Endothelial cell (in vitro differentiated cells): ENCODE data around the gene SSB. TPM values are rescaled to one million over a fixed set of nuclear protein-coding genes. Genes with fewer than 3 reads are reported as not detected.
"Not testable (repeated sequence)": the region's sequence is repeated elsewhere in the genome, so short reads cannot be mapped to it uniquely, and the experiment has no call there.

Experiments
- DNase-seq: peaks from one replicate; pipeline ENCODE4 v3.0.0; 2021; ENCODE audit warnings: low spot score
- H3K27ac Mint-ChIP-seq: one replicate; pipeline ENCODE4 v1.8.0; 2021; ENCODE audit warnings: mixed read lengths, inconsistent platforms; ENCODE audit not compliant: unreplicated experiment
- H3K27me3 Mint-ChIP-seq: one replicate; pipeline ENCODE4 v1.8.0; 2021; ENCODE audit warnings: mild to moderate bottlenecking, moderate library complexity, mixed read lengths, inconsistent platforms; ENCODE audit not compliant: unreplicated experiment
- H3K36me3 Mint-ChIP-seq: one replicate; pipeline ENCODE4 v1.8.0; 2021; ENCODE audit warnings: mild to moderate bottlenecking, low read depth, mixed read lengths, inconsistent platforms; ENCODE audit not compliant: unreplicated experiment
- H3K4me1 Mint-ChIP-seq: one replicate; pipeline ENCODE4 v1.8.0; 2021; ENCODE audit warnings: mild to moderate bottlenecking, mixed read lengths, inconsistent platforms; ENCODE audit not compliant: unreplicated experiment
- H3K4me3 Mint-ChIP-seq: one replicate; pipeline ENCODE4 v1.8.0; 2021; ENCODE audit warnings: mild to moderate bottlenecking, mixed read lengths, inconsistent platforms; ENCODE audit not compliant: unreplicated experiment
- H3K9me3 Mint-ChIP-seq: one replicate; pipeline ENCODE4 v1.8.0; 2021; ENCODE audit warnings: mixed read lengths, inconsistent platforms; ENCODE audit not compliant: unreplicated experiment
- CTCF ChIP-seq: fragments of 200-600 bp; sonication (generic); IDR thresholded peaks from one replicate; pipeline ENCODE4 v1.5.0; 2021; ENCODE audit warnings: antibody characterized with exemption; ENCODE audit not compliant: unreplicated experiment
- total RNA-seq: library from RNA; stranded (reverse); fragmentation: NEBNext Ultra II Directional; extraction: Animal tissue kit (Norgen Biotek cat#: 25700); gene quantifications from one replicate; pipeline ENCODE4 v1.2.1, GENCODE V29; 2021; ENCODE audit not compliant: unreplicated experiment

SSB gene
- total RNA-seq, 1 donor from 2014 or later = 109 TPM

- no peak for TF ChIP-seq CTCF
- H3K4me1 Mint-ChIP-seq = no peaks in the 10 kb centered on the region
- no peaks in the 10 kb centered on the region for H3K27me3 Mint-ChIP-seq
- H3K4me3 Mint-ChIP-seq = no peak overlapping the region
- no peaks in the 10 kb centered on the region for H3K9me3 Mint-ChIP-seq
- H3K36me3 Mint-ChIP-seq = peaks cover 9% of the 10 kb centered on the region
- H3K27ac Mint-ChIP-seq = no peak overlapping the region
- DNase-seq = no peak
Observed at GRCh38 chr2:169757356-169757755, 41.3 kb upstream of the SSB start.

GRCh38 chr2:169757778-169758177 is 40.9 kb upstream of the SSB start:
- no peaks in the 10 kb centered on the region for H3K4me1 Mint-ChIP-seq
- H3K36me3 Mint-ChIP-seq = peaks cover 11% of the 10 kb centered on the region
- TF ChIP-seq CTCF = no peak
- H3K27ac Mint-ChIP-seq = no peak overlapping the region
- no peak overlapping the region for H3K4me3 Mint-ChIP-seq
- no peaks in the 10 kb centered on the region for H3K27me3 Mint-ChIP-seq
- DNase-seq = no peak
- H3K9me3 Mint-ChIP-seq = no peaks in the 10 kb centered on the region

DNA sequence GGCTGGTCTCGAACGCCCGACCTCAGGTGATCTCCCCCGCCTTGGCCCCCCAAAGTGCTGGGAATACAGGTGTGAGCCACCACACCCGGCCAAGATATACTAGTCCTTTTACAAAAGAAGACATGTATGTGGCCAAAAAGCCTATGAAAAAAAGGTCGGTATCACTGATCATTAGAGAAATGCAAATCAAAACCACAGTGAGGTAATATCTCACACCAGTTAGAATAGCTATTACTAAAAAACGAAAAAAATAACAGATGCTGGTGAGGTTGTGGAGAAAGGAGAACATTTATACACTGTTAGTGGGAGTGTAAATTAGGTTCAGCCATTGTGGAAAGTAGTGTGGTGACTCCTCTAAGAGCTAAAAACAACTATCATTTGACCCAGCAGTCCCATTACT is 38.7 kb upstream of the SSB start:
- Mint-ChIP-seq H3K27ac (no peak overlapping the region), H3K36me3 (peaks cover 15% of the 10 kb centered on the region), H3K27me3 (no peaks in the 10 kb centered on the region), H3K9me3 (no peaks in the 10 kb centered on the region), H3K4me1 (no peaks in the 10 kb centered on the region), H3K4me3 (no peak overlapping the region)
- DNase-seq = no peak
- TF ChIP-seq CTCF = no peak

DNA sequence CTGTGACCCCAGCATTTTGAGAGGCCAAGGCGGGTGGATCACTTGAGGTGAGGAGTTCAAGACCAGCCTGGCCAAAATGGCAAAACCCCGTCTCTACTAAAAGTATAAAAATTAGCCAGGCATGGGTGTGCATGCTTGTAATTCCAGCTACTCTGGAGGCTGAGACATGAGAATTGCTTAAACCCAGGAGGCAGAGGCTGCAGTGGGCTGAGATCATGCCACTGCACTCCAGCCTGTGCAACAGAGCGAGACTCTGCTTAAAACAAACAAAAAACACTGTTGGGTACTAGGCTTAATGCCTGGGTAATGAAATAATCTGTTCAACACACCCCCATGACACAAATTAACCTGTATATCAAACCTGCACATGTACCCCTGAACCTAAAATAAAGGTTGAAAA is 37.9 kb upstream of the SSB start:
- not testable (repeated sequence) for H3K9me3 Mint-ChIP-seq, H3K27ac Mint-ChIP-seq, H3K4me1 Mint-ChIP-seq, H3K4me3 Mint-ChIP-seq, DNase-seq, H3K27me3 Mint-ChIP-seq
- peaks cover 15% of the 10 kb centered on the region for H3K36me3 Mint-ChIP-seq

GRCh38 chr2:169761251-169761969 is 37.3 kb upstream of the SSB start:
- no peaks in the 10 kb centered on the region for H3K4me1 Mint-ChIP-seq
- TF ChIP-seq CTCF = no peak

More at GRCh38 chr2:169761251-169761969, 37.3 kb upstream of the SSB start:
- Mint-ChIP-seq H3K36me3 (peaks cover 12% of the 10 kb centered on the region), H3K27ac (no peak overlapping the region), H3K9me3 (no peaks in the 10 kb centered on the region), H3K4me3 (no peak overlapping the region), H3K27me3 (no peaks in the 10 kb centered on the region)
- DNase-seq = no peak
